GM23248 (cell line): ENCODE data around the gene HAGHL.

Experiments used
- EZH2 ChIP-seq: fragments of 200-600 bp; sonication (generic); IDR thresholded peaks from 2 replicates; pipeline ENCODE4 v1.6.1; 2018; ENCODE audit warnings: antibody characterized with exemption, mild to moderate bottlenecking; ENCODE audit not compliant: insufficient read depth, poor library complexity, severe bottlenecking
- EZH2phosphoT487 ChIP-seq: fragments of 200-600 bp; sonication (generic); IDR thresholded peaks from 2 replicates; pipeline ENCODE4 v1.6.1; 2018; ENCODE audit warnings: antibody characterized with exemption, moderate library complexity, mild to moderate bottlenecking, low read depth; ENCODE audit not compliant: insufficient read depth

DNA sequence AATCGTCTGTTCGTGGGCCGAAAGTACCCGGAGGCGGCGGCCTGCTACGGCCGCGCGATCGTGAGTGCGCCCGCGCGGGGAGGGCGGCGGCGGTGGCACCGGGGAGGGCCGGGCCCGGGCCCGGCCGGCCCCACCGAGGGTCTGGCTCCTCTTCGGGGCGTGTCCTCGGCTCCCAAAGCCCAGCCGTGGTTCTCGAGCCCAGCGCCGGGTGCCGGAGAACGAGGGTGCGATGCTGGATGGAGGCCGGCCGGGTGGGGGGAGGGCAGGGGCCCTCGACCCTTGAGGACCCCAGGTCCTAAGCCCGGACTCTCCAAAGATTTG, 46.3 kb upstream of the HAGHL start:
- TF ChIP-seq EZH2phosphoT487: no peak
- TF ChIP-seq EZH2: no peak
